ENCODE data around the gene CFB. TPM values are rescaled to one million over a fixed set of nuclear protein-coding genes. Genes with fewer than 3 reads are reported as not detected.

CFB gene
- polyA plus RNA-seq, 3 donors, result 0.37 to 2.2 TPM; not detected in 1

DNA sequence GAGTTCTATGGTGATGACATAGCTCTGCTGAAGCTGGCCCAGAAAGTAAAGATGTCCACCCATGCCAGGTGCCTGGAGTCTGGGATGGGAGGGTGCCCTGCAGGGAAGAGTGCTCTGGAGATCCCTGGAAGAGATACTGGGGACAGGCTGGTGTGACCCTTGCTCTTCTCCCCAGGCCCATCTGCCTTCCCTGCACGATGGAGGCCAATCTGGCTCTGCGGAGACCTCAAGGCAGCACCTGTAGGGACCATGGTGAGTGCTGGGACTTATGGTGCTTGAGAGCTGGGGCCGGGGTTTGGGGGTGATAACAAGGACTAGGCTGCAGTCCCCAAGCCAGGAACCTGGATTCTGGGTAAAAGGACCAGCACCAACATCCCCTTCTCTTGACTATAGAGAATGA is 2.2 kb upstream of the CFB start:
- H4K20me1 ChIP-seq (ENCODE audit: insufficient read depth, low read length), result no peaks in the 10 kb centered on the region
- no CpG with 5 or more reads among the region's 3 CpGs for WGBS (ENCODE audit: insufficient coverage)
- no peak overlapping the region for H3K27ac ChIP-seq (ENCODE audit: low read depth in 1 of 2, low read length in 2 of 2)
- no peaks in the 10 kb centered on the region for H3K27me3 ChIP-seq (ENCODE audit: control insufficient read depth in 2 of 2, insufficient read depth in 2 of 2, low read length in 2 of 2)
- H3K36me3 ChIP-seq (replicated peaks in 1 of 2; ENCODE audit: control insufficient read depth in 1 of 2, insufficient read depth in 2 of 2, low read length in 2 of 2), result no peaks in the 10 kb centered on the region
- Mint-ChIP-seq H3K36me3 (no peaks in the 10 kb centered on the region), H3K9me3 (peaks cover 0 to 2% (median 0%) of the 10 kb centered on the region in 7 donors), H3K4me1 (peaks cover 11% of the 10 kb centered on the region), H3K27ac (no peak overlapping the region), H3K27me3 (ENCODE audit: low read depth in 3 of 3) (peaks cover 12 to 34% (median 30%) of the 10 kb centered on the region in 3 donors), H3K4me3 (no peak overlapping the region)
- H3K79me2 ChIP-seq (ENCODE audit: insufficient read depth, low read length), result no peaks in the 10 kb centered on the region
- intact Hi-C loops (cut with micrococcal nuclease), result loop anchor here in 1 of 2 donors (5.0 kb wide), 1 partner anchor 36 kb away; no protein-coding TSS in a partner anchor
- H2AFZ ChIP-seq (ENCODE audit: insufficient read depth, low read depth, low read length, poor library complexity, severe bottlenecking), result no peak overlapping the region
- no peak overlapping the region for H3K9ac ChIP-seq (ENCODE audit: insufficient read depth, low read length, poor library complexity, severe bottlenecking)
- no peaks in the 10 kb centered on the region for H3K9me3 ChIP-seq (replicated peaks in 1 of 2; ENCODE audit: control insufficient read depth in 1 of 2, insufficient read depth in 1 of 2, low read length in 2 of 2)
- H3K4me2 ChIP-seq (replicated peaks; ENCODE audit: extremely low read depth, low read length, poor library complexity, severe bottlenecking), result no peak overlapping the region
- DNase-seq, result no peak
- H3K4me3 ChIP-seq (replicated peaks in 1 of 3; ENCODE audit: low read depth in 2 of 3, low read length in 3 of 3), result no peak overlapping the region
- peaks cover 3 to 4% of the 10 kb centered on the region in 2 donors for H3K4me1 ChIP-seq (ENCODE audit: control insufficient read depth in 1 of 2, insufficient read depth in 2 of 2, low read length in 2 of 2)
- TF ChIP-seq, protein P1, sequence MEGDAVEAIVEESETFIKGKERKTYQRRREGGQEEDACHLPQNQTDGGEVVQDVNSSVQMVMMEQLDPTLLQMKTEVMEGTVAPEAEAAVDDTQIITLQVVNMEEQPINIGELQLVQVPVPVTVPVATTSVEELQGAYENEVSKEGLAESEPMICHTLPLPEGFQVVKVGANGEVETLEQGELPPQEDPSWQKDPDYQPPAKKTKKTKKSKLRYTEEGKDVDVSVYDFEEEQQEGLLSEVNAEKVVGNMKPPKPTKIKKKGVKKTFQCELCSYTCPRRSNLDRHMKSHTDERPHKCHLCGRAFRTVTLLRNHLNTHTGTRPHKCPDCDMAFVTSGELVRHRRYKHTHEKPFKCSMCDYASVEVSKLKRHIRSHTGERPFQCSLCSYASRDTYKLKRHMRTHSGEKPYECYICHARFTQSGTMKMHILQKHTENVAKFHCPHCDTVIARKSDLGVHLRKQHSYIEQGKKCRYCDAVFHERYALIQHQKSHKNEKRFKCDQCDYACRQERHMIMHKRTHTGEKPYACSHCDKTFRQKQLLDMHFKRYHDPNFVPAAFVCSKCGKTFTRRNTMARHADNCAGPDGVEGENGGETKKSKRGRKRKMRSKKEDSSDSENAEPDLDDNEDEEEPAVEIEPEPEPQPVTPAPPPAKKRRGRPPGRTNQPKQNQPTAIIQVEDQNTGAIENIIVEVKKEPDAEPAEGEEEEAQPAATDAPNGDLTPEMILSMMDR (IDR thresholded peaks at IDR 0.05), result no peak

DNA sequence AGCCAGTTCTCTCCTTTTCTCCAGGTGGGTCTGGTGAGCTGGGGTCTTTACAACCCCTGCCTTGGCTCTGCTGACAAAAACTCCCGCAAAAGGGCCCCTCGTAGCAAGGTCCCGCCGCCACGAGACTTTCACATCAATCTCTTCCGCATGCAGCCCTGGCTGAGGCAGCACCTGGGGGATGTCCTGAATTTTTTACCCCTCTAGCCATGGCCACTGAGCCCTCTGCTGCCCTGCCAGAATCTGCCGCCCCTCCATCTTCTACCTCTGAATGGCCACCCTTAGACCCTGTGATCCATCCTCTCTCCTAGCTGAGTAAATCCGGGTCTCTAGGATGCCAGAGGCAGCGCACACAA is 765 bp upstream of the CFB start:
- Mint-ChIP-seq H3K9me3 (peaks cover 0 to 2% (median 0%) of the 10 kb centered on the region in 7 donors), H3K36me3 (no peaks in the 10 kb centered on the region)
- H3K4me2 ChIP-seq (replicated peaks; ENCODE audit: extremely low read depth, low read length, poor library complexity, severe bottlenecking), result no peak overlapping the region

More for the DNA sequence above, 765 bp upstream of the CFB start:
- Mint-ChIP-seq H3K4me1 (peaks cover 17% of the 10 kb centered on the region), H3K27ac (peak overlapping the region in 1 of 7 donors; percentile 52), H3K27me3 (ENCODE audit: low read depth in 3 of 3) (peaks cover 13 to 34% (median 30%) of the 10 kb centered on the region in 3 donors), H3K4me3 (no peak overlapping the region)
- Histone ChIP-seq H2AFZ (ENCODE audit: insufficient read depth, low read depth, low read length, poor library complexity, severe bottlenecking) (no peak overlapping the region), H3K27me3 (ENCODE audit: control insufficient read depth in 2 of 2, insufficient read depth in 2 of 2, low read length in 2 of 2) (no peaks in the 10 kb centered on the region), H4K20me1 (ENCODE audit: insufficient read depth, low read length) (no peaks in the 10 kb centered on the region), H3K9ac (ENCODE audit: insufficient read depth, low read length, poor library complexity, severe bottlenecking) (peak overlapping the region; percentile 21), H3K27ac (ENCODE audit: low read depth in 1 of 2, low read length in 2 of 2) (no peak overlapping the region), H3K79me2 (ENCODE audit: insufficient read depth, low read length) (no peaks in the 10 kb centered on the region), H3K4me1 (ENCODE audit: control insufficient read depth in 1 of 2, insufficient read depth in 2 of 2, low read length in 2 of 2) (peaks cover 3 to 4% of the 10 kb centered on the region in 2 donors), H3K4me3 (replicated peaks in 1 of 3; ENCODE audit: low read depth in 2 of 3, low read length in 3 of 3) (no peak overlapping the region), H3K36me3 (replicated peaks in 1 of 2; ENCODE audit: control insufficient read depth in 1 of 2, insufficient read depth in 2 of 2, low read length in 2 of 2) (no peaks in the 10 kb centered on the region), H3K9me3 (replicated peaks in 1 of 2; ENCODE audit: control insufficient read depth in 1 of 2, insufficient read depth in 1 of 2, low read length in 2 of 2) (no peaks in the 10 kb centered on the region)
- WGBS (ENCODE audit: insufficient coverage), result 98% methylated on average over 9 of the region's 9 CpGs
- DNase-seq, result no peak
- intact Hi-C loops (cut with micrococcal nuclease), result no loop called here
- TF ChIP-seq, protein P1 (IDR thresholded peaks at IDR 0.05), result no peak
